ENCODE results near the gene PTGDS. TPM values are rescaled to one million over a fixed set of nuclear protein-coding genes. Genes with fewer than 3 reads are reported as not detected.
"Not testable (repeated sequence)": the region's sequence is repeated elsewhere in the genome, so short reads cannot be mapped to it uniquely, and the experiment has no call there.

Gene PTGDS
- total and polyA plus RNA-seq, 9 of the 15 experiments (the other 6 are each of a cell fraction or from before 2014, with no cell fraction given) = 0.46 to 7.1 (median 2.0) TPM

GRCh38 chr9:137004285-137004684 is 27.0 kb downstream of the PTGDS start:
- CTCF ChIA-PET (ENCODE audit: low intra/inter-chr PET ratio) = interaction anchor here (0.6 kb wide), 1 partner anchor 33 kb away, joined by 3 read pairs; no protein-coding TSS in a partner anchor
- H3K9me1 ChIP-seq (ENCODE audit: control insufficient read depth, insufficient read depth, low read length); H3K9ac ChIP-seq (ENCODE audit: insufficient read depth in 1 of 2, low read depth in 2 of 2, low read length in 2 of 2); ATAC-seq; H3K4me2 ChIP-seq (ENCODE audit: insufficient read depth, low read length); FAIRE-seq; H3K27ac ChIP-seq (ENCODE audit: extremely low read depth, low read depth, low read length); BruUV-seq (replicated peaks); H3K79me2 ChIP-seq (ENCODE audit: control insufficient read depth, insufficient read depth, low read length); H3K9me3 ChIP-seq (replicated peaks; ENCODE audit: control insufficient read depth, insufficient read depth, low read depth, low read length); in situ Hi-C loops (cut with MboI); H3K27me3 ChIP-seq (ENCODE audit: control insufficient read depth in 2 of 2, insufficient read depth in 2 of 2, low read length in 2 of 2); H4K20me1 ChIP-seq (replicated peaks; ENCODE audit: control insufficient read depth, insufficient read depth, low read length); H3K36me3 ChIP-seq (ENCODE audit: control insufficient read depth, insufficient read depth, low read length); H3K4me3 ChIP-seq; TF ChIP-seq ATF3 (CRISPR knock-in tag; conservative IDR thresholded peaks at IDR 0.05); ATF1 (CRISPR knock-in tag; IDR thresholded peaks at IDR 0.05); CREB1 (IDR thresholded peaks at IDR 0.05): not testable (repeated sequence)
- peak in 1 of 4 experiments; percentile 30 for DNase-seq (ENCODE audit: extremely low read depth in 1 of 4, low spot score in 3 of 4)
- Histone ChIP-seq H3K4me1 (replicated peaks in 1 of 2; ENCODE audit: control insufficient read depth in 2 of 2, insufficient read depth in 2 of 2, low read length in 2 of 2) (peaks cover 3 to 34% of the 10 kb centered on the region in 2 experiments; a peak in 3 of 5 replicates), H2AFZ (ENCODE audit: low read depth, low read length) (0 out of 2 replicates have a peak overlapping the region, but pooled peaks have one; percentile 40)
- intact Hi-C loops (cut with micrococcal nuclease) = loop anchor here (1.0 kb wide), 1 partner anchor 31 kb away; no protein-coding TSS in a partner anchor
- POLR2A ChIA-PET = interaction anchor here (1.2 kb wide), 1 partner anchor 8 kb away, joined by 3 read pairs; no protein-coding TSS in a partner anchor
- WGBS (ENCODE audit: insufficient coverage, low coverage, missing lambda C conversion rate) = 26% methylated on average over 15 of the region's 17 CpGs
- TF ChIP-seq MAX (CRISPR knock-in tag; IDR thresholded peaks at IDR 0.05) (peak; percentile 22; the same call in 1 of the 2 replicates), SMAD4 (CRISPR knock-in tag; conservative IDR thresholded peaks at IDR 0.05) (peak; percentile 37; the same call in 1 of the 2 replicates), ATF3 (IDR thresholded peaks at IDR 0.05) (peak; percentile 63), TRIM28 (IDR thresholded peaks at IDR 0.05) (peak; percentile 87), RAD21 (CRISPR knock-in tag; conservative IDR thresholded peaks at IDR 0.05 in 1 of 2, IDR thresholded peaks at IDR 0.05 in 1 of 2) (peak; percentile 33 to 69; a peak in 3 of 4 replicates), ETV1 (tag; conservative IDR thresholded peaks at IDR 0.05; ENCODE audit: low read depth) (peak; percentile 77), ATF7 (IDR thresholded peaks at IDR 0.05) (peak; percentile 81), ZBTB33 (CRISPR knock-in tag; IDR thresholded peaks at IDR 0.05) (peak; percentile 83), CREM (IDR thresholded peaks at IDR 0.05; ENCODE audit: low read depth) (peak; percentile 53; the same call in 1 of the 2 replicates), ATF1 (tag; IDR thresholded peaks at IDR 0.05) (peak; percentile 86), CBX5 (IDR thresholded peaks at IDR 0.05; ENCODE audit: borderline replicate concordance, low read depth) (peak; percentile 68; the same call in 1 of the 2 replicates), CXXC5 (CRISPR knock-in tag; IDR thresholded peaks at IDR 0.05) (0 out of 2 replicates have a peak, but pooled peaks have one; percentile 37), L3MBTL2 (IDR thresholded peaks at IDR 0.05) (peak; percentile 58), TRIM24 (IDR thresholded peaks at IDR 0.05) (peak; percentile 26 to 39; a peak in 1 of 4 replicates), CREB1 (CRISPR knock-in tag; IDR thresholded peaks at IDR 0.05) (peak; percentile 54; the same call in 1 of the 2 replicates), CTCF (IDR thresholded peaks at IDR 0.05 in 2 of 3, conservative IDR thresholded peaks at IDR 0.05 in 1 of 3; ENCODE audit: insufficient read depth in 2 of 3, low read depth in 1 of 3, low read length in 3 of 3) (peak; percentile 30 to 41 (median 40); a peak in 4 of 6 replicates)
